HCT116 (cell line): ENCODE measurements around the gene ADAMTS19. TPM values are rescaled to one million over a fixed set of nuclear protein-coding genes. Genes with fewer than 3 reads are reported as not detected.

Experiments used
- ATAC-seq: fragments of 200-7000 bp; cut with Tn5 transposase; 2 replicates; pipeline ENCODE4 v1.9.1; 2020; ENCODE audit warnings: mild to moderate bottlenecking, moderate library complexity
- BruUV-seq: library from RNA; stranded (reverse); fragments of 400-500 nt; replicated peaks from 2 replicates; lab custom pipeline; 2021; lab: Mats Ljungman, UMichigan
- CTCF ChIA-PET: fragments of 300-600 bp; sonication (Branson Sonifier 250); formaldehyde crosslinking; loops from one replicate; lab custom pipeline; 2021; ENCODE audit warnings: antibody characterized with exemption; lab: Charles Lee
- POLR2A ChIA-PET: fragments of 300-600, 350-600 bp; sonication (Branson Sonifier 250); formaldehyde crosslinking; loops from one replicate; lab custom pipeline; 2021; ENCODE audit warnings: antibody characterized with exemption; lab: Charles Lee
- RAD21 ChIA-PET, 2 experiments: fragments of 300-600 bp; sonication (Branson Sonifier 250); formaldehyde crosslinking; loops; one replicate each; lab custom pipeline; 2023; ENCODE audit warnings: low total read pairs in 2 of 2; ENCODE audit not compliant: uncharacterized antibody in 2 of 2, unreplicated experiment in 2 of 2, low non-redundant PET in 1 of 2; lab: Charles Lee
- DNase-seq: peaks from one replicate; pipeline ENCODE4 v3.0.0-alpha.2; 2010; ENCODE audit warnings: low read depth, low spot score
- H2AFZ ChIP-seq: fragments of 200-600 bp; shearing (Covaris generic), sonication (generic); 2 replicates; pipeline ENCODE4 v1.6.1; 2017; ENCODE audit warnings: low read depth, mixed run types, mixed read lengths, antibody characterized with exemption, low read length; ENCODE audit not compliant: poor library complexity, severe bottlenecking
- H3K27ac ChIP-seq: 2 replicates; pipeline ENCODE4 v1.5.1; 2012; ENCODE audit warnings: low read depth, low read length
- H3K27me3 ChIP-seq: fragments of 200-600 bp; sonication (generic); 2 replicates; pipeline ENCODE4 v1.6.1; 2016; ENCODE audit warnings: mixed run types, low read length, mixed read lengths; ENCODE audit not compliant: insufficient read depth
- H3K36me3 ChIP-seq, 2 experiments: fragments of 200-500 bp in 1 of 2; fragments of 200-600 bp in 1 of 2; sonication (Bioruptor generic) in 1 of 2; sonication (generic) in 1 of 2; 2 replicates each; pipeline versions ENCODE4 v1.5.1 to v1.6.1; 2014 to 2016; ENCODE audit warnings: low read length in 2 of 2, inconsistent platforms in 1 of 2, mixed read lengths in 1 of 2, mixed run types in 1 of 2; ENCODE audit not compliant: insufficient read depth in 2 of 2, control insufficient read depth in 1 of 2
- H3K4me1 ChIP-seq, 2 experiments: fragments of 200-600 bp in 1 of 2; sonication (generic) in 1 of 2; 2 replicates each; pipeline versions ENCODE4 v1.5.1 to v1.6.1; 2012 to 2017; ENCODE audit warnings: low read length in 2 of 2, inconsistent platforms in 1 of 2, mild to moderate bottlenecking in 1 of 2, mixed read lengths in 1 of 2, mixed run types in 1 of 2, moderate library complexity in 1 of 2; ENCODE audit not compliant: insufficient read depth in 2 of 2, control insufficient read depth in 1 of 2
- H3K4me2 ChIP-seq: fragments of 200-600 bp; sonication (generic); 2 replicates; pipeline ENCODE4 v1.6.1; 2017; ENCODE audit warnings: mixed run types, low read length, mixed read lengths
- H3K4me3 ChIP-seq, 2 experiments: fragments of 200-600 bp in 1 of 2; sonication (generic) in 1 of 2; replicated peaks in 1 of 2; 2 replicates each; pipeline ENCODE4 v1.5.1; 2011 to 2016; ENCODE audit warnings: low read length in 2 of 2, control low read depth in 1 of 2, low read depth in 1 of 2, mild to moderate bottlenecking in 1 of 2, mixed read lengths in 1 of 2, mixed run types in 1 of 2
- H3K79me2 ChIP-seq: fragments of 200-600 bp; sonication (generic); 2 replicates; pipeline ENCODE4 v1.6.1; 2017; ENCODE audit warnings: mild to moderate bottlenecking, mixed run types, low read length, moderate library complexity, mixed read lengths; ENCODE audit not compliant: insufficient read depth
- H3K9ac ChIP-seq: fragments of 200-600 bp; sonication (generic); 2 replicates; pipeline ENCODE4 v1.6.1; 2016; ENCODE audit warnings: low read length, mixed read lengths
- H3K9me2 ChIP-seq: fragments of 200-600 bp; sonication (generic), shearing (Covaris generic); 2 replicates; pipeline ENCODE4 v1.6.1; 2017; ENCODE audit warnings: mixed run types, mild to moderate bottlenecking, moderate library complexity; ENCODE audit not compliant: insufficient read depth
- H3K9me3 ChIP-seq, 2 experiments: fragments of 200-500 bp in 1 of 2; fragments of 200-600 bp in 1 of 2; sonication (Bioruptor generic) in 1 of 2; sonication (generic) in 1 of 2; 2 replicates each; pipeline ENCODE4 v1.6.1; 2014 to 2017; ENCODE audit warnings: low read length in 2 of 2, mixed read lengths in 2 of 2, inconsistent platforms in 1 of 2, low read depth in 1 of 2, mild to moderate bottlenecking in 1 of 2, mixed run types in 1 of 2, moderate library complexity in 1 of 2; ENCODE audit not compliant: control insufficient read depth in 1 of 2, insufficient read depth in 1 of 2
- H4K20me1 ChIP-seq: fragments of 200-600 bp; sonication (generic), shearing (Covaris generic); 2 replicates; pipeline ENCODE4 v1.6.1; 2017; ENCODE audit warnings: mixed run types, mild to moderate bottlenecking, moderate library complexity; ENCODE audit not compliant: insufficient read depth
- ELF1 ChIP-seq: IDR thresholded peaks from 2 replicates; pipeline ENCODE4 v1.6.1; 2012; ENCODE audit warnings: low read depth, borderline replicate concordance
- EZH2phosphoT487 ChIP-seq: fragments of 200-600 bp; IDR thresholded peaks from 2 replicates; pipeline ENCODE4 v1.6.1; 2018; ENCODE audit warnings: antibody characterized with exemption, borderline replicate concordance
- FOSL1 ChIP-seq: IDR thresholded peaks from 2 replicates; pipeline ENCODE4 v1.6.1; 2012; ENCODE audit warnings: low read depth
- JUND ChIP-seq: IDR thresholded peaks from 2 replicates; pipeline ENCODE4 v1.6.1; 2012
- MAX ChIP-seq: IDR thresholded peaks from 2 replicates; pipeline ENCODE4 v1.6.1; 2012
- POLR2AphosphoS5 ChIP-seq: IDR thresholded peaks from 2 replicates; pipeline ENCODE4 v1.6.1; 2011; ENCODE audit warnings: mild to moderate bottlenecking, low read depth, low read length, moderate library complexity
- RAD21 ChIP-seq: IDR thresholded peaks from 2 replicates; pipeline ENCODE4 v1.6.1; 2012; ENCODE audit warnings: low read depth, mild to moderate bottlenecking
- REST ChIP-seq: IDR thresholded peaks from 2 replicates; pipeline ENCODE4 v1.6.1; 2012; ENCODE audit warnings: low read depth
- SIN3A ChIP-seq: IDR thresholded peaks from 2 replicates; pipeline ENCODE4 v1.6.1; 2012; ENCODE audit warnings: low read depth
- SP1 ChIP-seq: IDR thresholded peaks from 2 replicates; pipeline ENCODE4 v1.6.1; 2012; ENCODE audit warnings: low read depth
- TCF7L2 ChIP-seq: IDR thresholded peaks from 2 replicates; pipeline ENCODE4 v1.7.0; 2011; ENCODE audit warnings: borderline replicate concordance, inconsistent platforms; ENCODE audit not compliant: insufficient read depth, insufficient read length; ENCODE audit errors: extremely low read depth
- YY1 ChIP-seq: IDR thresholded peaks from 2 replicates; pipeline ENCODE4 v1.6.1; 2011; ENCODE audit warnings: low read length, low read depth, moderate library complexity, mild to moderate bottlenecking; ENCODE audit not compliant: insufficient replicate concordance; ENCODE audit errors: extremely low read depth
- ZFX ChIP-seq: fragments of 450-650 bp; IDR thresholded peaks from 2 replicates; pipeline ENCODE4 v1.6.1; 2017
- intact Hi-C: fragments of 100-400 bp; cut with micrococcal nuclease; formaldehyde crosslinking; loops from 2 replicates; pipeline ENCODE4 v1.10.0; 2022
- total RNA-seq: library from RNA; stranded (reverse); gene quantifications from one replicate; pipeline ENCODE4 v1.2.1, GENCODE V29; 2021; ENCODE audit not compliant: unreplicated experiment

ADAMTS19 gene
- total RNA-seq, 1 experiment from 2014 or later, result not detected

- no peak for TF ChIP-seq RAD21
- no peak for TF ChIP-seq FOSL1
- no peak for TF ChIP-seq ZFX
- TF ChIP-seq SP1, result no peak
- TF ChIP-seq SIN3A, result no peak
- no peak for TF ChIP-seq REST
- TF ChIP-seq POLR2AphosphoS5, result no peak
- TF ChIP-seq JUND, result no peak
- no peak for TF ChIP-seq ELF1
- TF ChIP-seq MAX, result no peak
- TF ChIP-seq EZH2phosphoT487, result no peak
- TF ChIP-seq YY1, result no peak
- no peak for TF ChIP-seq TCF7L2
- Histone ChIP-seq H3K4me2 (no peak overlapping the region), H3K9me3 (no peaks in the 10 kb centered on the region), H3K9ac (no peak overlapping the region), H3K4me3 (no peak overlapping the region), H3K4me1 (no peaks in the 10 kb centered on the region), H3K79me2 (no peaks in the 10 kb centered on the region), H2AFZ (no peak overlapping the region), H3K9me2 (no peaks in the 10 kb centered on the region), H3K36me3 (no peaks in the 10 kb centered on the region), H4K20me1 (no peaks in the 10 kb centered on the region), H3K27ac (no peak overlapping the region), H3K27me3 (no peaks in the 10 kb centered on the region)
- intact Hi-C loops, result no loop called here
- ATAC-seq (no peak), DNase-seq (no peak)
- BruUV-seq, result no TSS peak
- POLR2A ChIA-PET, result no interaction called here
- RAD21 ChIA-PET, result no interaction called here
- CTCF ChIA-PET, result no interaction called here
These were observed 46.0 kb downstream of the ADAMTS19 start for GRCh38 chr5:129506086-129506485.
